Stomach (tissue), 4 donors: ENCODE results near the gene SHQ1.

Source experiments
- EP300 ChIP-seq: sonication (generic); formaldehyde crosslinking; IDR thresholded peaks from one replicate; pipeline ENCODE4 v1.6.1; 2017; ENCODE audit warnings: antibody characterized with exemption
- POLR2AphosphoS5 ChIP-seq, 3 donors: sonication (generic); formaldehyde crosslinking; IDR thresholded peaks; one replicate each; pipeline ENCODE4 v1.6.1; 2016; ENCODE audit warnings: antibody characterized with exemption in 3 of 3
- TF ChIP-seq, protein P1 (sequence below), 7 experiments: fragments of 450-650 bp in 4 of 7; fragments of 200-600 bp in 3 of 7; sonication (generic) in 3 of 7; IDR thresholded peaks; one replicate each; pipeline ENCODE4 v1.5.1; 2016 to 2019; ENCODE audit warnings: antibody characterized with exemption in 7 of 7, control low read depth in 2 of 7, mild to moderate bottlenecking in 1 of 7

DNA sequence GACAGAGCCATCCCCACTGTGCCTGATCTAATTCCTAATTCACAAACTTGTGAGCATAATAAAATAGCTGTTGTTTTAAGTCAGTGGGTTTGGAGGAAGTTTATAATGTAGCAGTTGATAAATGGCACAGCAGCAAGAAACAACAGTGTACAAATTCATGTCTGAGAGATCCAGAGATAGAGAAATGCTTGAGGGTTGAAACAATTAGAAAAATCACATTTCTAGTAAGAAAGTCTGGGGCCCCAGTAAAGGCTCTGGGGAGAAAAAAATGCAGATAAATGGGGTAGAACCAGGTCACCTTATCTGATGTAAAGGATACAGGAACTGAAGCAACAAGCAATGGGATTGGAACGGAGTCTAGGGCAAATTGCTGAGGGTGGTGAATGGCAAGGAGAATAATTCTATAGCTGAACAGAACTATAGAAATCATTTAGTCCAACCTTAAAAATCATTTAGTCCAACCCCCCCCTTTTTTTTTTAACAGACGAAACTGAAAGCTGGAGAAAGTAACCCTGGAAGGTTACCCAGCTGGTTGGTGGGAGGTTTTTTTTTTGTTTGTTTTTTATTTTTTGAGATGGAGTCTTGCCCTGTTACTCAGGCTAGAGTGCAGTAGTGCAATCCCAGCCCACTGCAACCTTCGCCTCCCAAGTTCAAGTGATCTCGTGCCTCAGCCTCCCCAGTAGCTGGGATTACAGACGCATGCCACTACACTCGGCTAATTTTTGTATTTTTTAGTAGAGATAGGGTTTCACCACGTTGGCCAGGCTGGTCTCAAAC, 14.3 kb upstream of the SHQ1 start:
- TF ChIP-seq EP300 (no peak), POLR2AphosphoS5 (IDR thresholded peaks at IDR 0.05) (no peak)
- TF ChIP-seq, protein P1, sequence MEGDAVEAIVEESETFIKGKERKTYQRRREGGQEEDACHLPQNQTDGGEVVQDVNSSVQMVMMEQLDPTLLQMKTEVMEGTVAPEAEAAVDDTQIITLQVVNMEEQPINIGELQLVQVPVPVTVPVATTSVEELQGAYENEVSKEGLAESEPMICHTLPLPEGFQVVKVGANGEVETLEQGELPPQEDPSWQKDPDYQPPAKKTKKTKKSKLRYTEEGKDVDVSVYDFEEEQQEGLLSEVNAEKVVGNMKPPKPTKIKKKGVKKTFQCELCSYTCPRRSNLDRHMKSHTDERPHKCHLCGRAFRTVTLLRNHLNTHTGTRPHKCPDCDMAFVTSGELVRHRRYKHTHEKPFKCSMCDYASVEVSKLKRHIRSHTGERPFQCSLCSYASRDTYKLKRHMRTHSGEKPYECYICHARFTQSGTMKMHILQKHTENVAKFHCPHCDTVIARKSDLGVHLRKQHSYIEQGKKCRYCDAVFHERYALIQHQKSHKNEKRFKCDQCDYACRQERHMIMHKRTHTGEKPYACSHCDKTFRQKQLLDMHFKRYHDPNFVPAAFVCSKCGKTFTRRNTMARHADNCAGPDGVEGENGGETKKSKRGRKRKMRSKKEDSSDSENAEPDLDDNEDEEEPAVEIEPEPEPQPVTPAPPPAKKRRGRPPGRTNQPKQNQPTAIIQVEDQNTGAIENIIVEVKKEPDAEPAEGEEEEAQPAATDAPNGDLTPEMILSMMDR (IDR thresholded peaks at IDR 0.05): no peak
